ENCODE data around the gene IGFN1. TPM values are rescaled to one million over a fixed set of nuclear protein-coding genes. Genes with fewer than 3 reads are reported as not detected.

Gene IGFN1
- total and polyA plus RNA-seq, 2 experiments from 2014 or later = not detected

GRCh38 chr1:201144701-201145100, 45.9 kb upstream of the IGFN1 start (continued):
- TF ChIP-seq ETS1 (IDR thresholded peaks at IDR 0.05) (no peak), ZNF331 (CRISPR knock-in tag; IDR thresholded peaks at IDR 0.05; ENCODE audit: low read depth) (no peak), NANOG (IDR thresholded peaks at IDR 0.05; ENCODE audit: borderline replicate concordance) (no peak), REST (IDR thresholded peaks at IDR 0.05; ENCODE audit: unreplicated experiment) (no peak), JUNB (IDR thresholded peaks at IDR 0.05; ENCODE audit: unreplicated experiment) (no peak), STAT1 (IDR thresholded peaks at IDR 0.05; ENCODE audit: unreplicated experiment) (no peak), CREB1 (CRISPR knock-in tag; IDR thresholded peaks at IDR 0.05; ENCODE audit: low read depth) (no peak), CTCF (conservative IDR thresholded peaks at IDR 0.05; ENCODE audit: low read depth in 2 of 2) (no peak), ZNF114 (CRISPR knock-in tag; IDR thresholded peaks at IDR 0.05) (no peak), EZH2phosphoT487 (IDR thresholded peaks at IDR 0.05; ENCODE audit: unreplicated experiment) (no peak), EZH2 (IDR thresholded peaks at IDR 0.05; ENCODE audit: low read depth, unreplicated experiment) (no peak)

GRCh38 chr1:201145132-201145531, 45.5 kb upstream of the IGFN1 start:
- no peak overlapping the region for H3K27ac Mint-ChIP-seq

More at GRCh38 chr1:201145132-201145531, 45.5 kb upstream of the IGFN1 start:
- Mint-ChIP-seq H3K36me3 (ENCODE audit: low read depth) (peaks cover 95% of the 10 kb centered on the region), H3K9me3 (no peaks in the 10 kb centered on the region), H3K27me3 (ENCODE audit: insufficient read depth, low read depth, poor library complexity) (peaks cover 3% of the 10 kb centered on the region), H3K4me1 (no peaks in the 10 kb centered on the region), H3K4me3 (no peak overlapping the region)
- no peaks in the 10 kb centered on the region for H3K4me1 ChIP-seq (ENCODE audit: insufficient read depth)
- H3F3A ChIP-seq (replicated peaks; ENCODE audit: low read depth) = no peaks in the 10 kb centered on the region
- no peaks in the 10 kb centered on the region for H3K79me2 ChIP-seq (replicated peaks; ENCODE audit: insufficient read depth)
- no peak overlapping the region for H3K27ac ChIP-seq (ENCODE audit: low read depth)
- H3K36me3 ChIP-seq (ENCODE audit: insufficient read depth) = peaks cover 34% of the 10 kb centered on the region
- H3K4me3 ChIP-seq = no peak overlapping the region
- no peaks in the 10 kb centered on the region for H3K27me3 ChIP-seq (ENCODE audit: insufficient read depth)
- TF ChIP-seq POLR2AphosphoS5 (IDR thresholded peaks at IDR 0.05; ENCODE audit: low read depth) (no peak), STAT1 (IDR thresholded peaks at IDR 0.05; ENCODE audit: unreplicated experiment) (no peak), EZH2phosphoT487 (IDR thresholded peaks at IDR 0.05; ENCODE audit: unreplicated experiment) (no peak), ZNF114 (CRISPR knock-in tag; IDR thresholded peaks at IDR 0.05) (no peak), ZNF331 (CRISPR knock-in tag; IDR thresholded peaks at IDR 0.05; ENCODE audit: low read depth) (no peak)
- no peak overlapping the region for H3K4me2 ChIP-seq
- H4K20me1 ChIP-seq (replicated peaks; ENCODE audit: insufficient read depth) = peaks cover 12% of the 10 kb centered on the region; the same call in 1 of the 2 replicates
- ATAC-seq (no peak), DNase-seq (ENCODE audit: low spot score) (no peak)
- no peaks in the 10 kb centered on the region for H3K9me2 ChIP-seq (ENCODE audit: insufficient read depth)
- H2AFZ ChIP-seq = no peak overlapping the region
